22Rv1 (cell line): ENCODE measurements around the gene GTPBP2.

Experiments
- H3K27ac ChIP-seq: fragments of 450-650 bp; 2 replicates; pipeline ENCODE4 v1.5.1; 2017
- CTCF ChIP-seq: fragments of 450-650 bp; IDR thresholded peaks from 2 replicates; pipeline ENCODE4 v1.5.1; 2017; ENCODE audit warnings: mild to moderate bottlenecking
- ZFX ChIP-seq: fragments of 450-650 bp; IDR thresholded peaks from 2 replicates; pipeline ENCODE4 v1.6.1; 2017; ENCODE audit warnings: antibody characterized with exemption, borderline replicate concordance

The GTPBP2 gene

GRCh38 chr6:43579171-43579570, 49.9 kb downstream of the GTPBP2 start:
- TF ChIP-seq ZFX (no peak), CTCF (no peak)
- H3K27ac ChIP-seq: peak overlapping the region; percentile 17; the same call in 1 of the 2 replicates

GRCh38 chr6:43578748-43579147, 50.3 kb downstream of the GTPBP2 start:
- no peak for TF ChIP-seq ZFX
- peak overlapping the region; percentile 17; the same call in 1 of the 2 replicates for H3K27ac ChIP-seq

GRCh38 chr6:43575772-43576551, 53.1 kb downstream of the GTPBP2 start, which contains the start of the genes POLH and XPO5:
POLH (plus strand) TSS chr6:43576185; CDS start chr6:43582320, 6,135 bp downstream.
XPO5 (minus strand) TSS chr6:43576038; CDS start chr6:43575864, 174 bp downstream.
- TF ChIP-seq CTCF (peak; percentile 38), ZFX (no peak)
- peak within 1 kb of the TSS; percentile 94 for H3K27ac ChIP-seq

- TF ChIP-seq CTCF (no peak), ZFX (no peak)
- H3K27ac ChIP-seq: peak overlapping the region; percentile 94
These were observed 53.8 kb downstream of the GTPBP2 start for GRCh38 chr6:43575105-43575771.

- no peak overlapping the region for H3K27ac ChIP-seq
- TF ChIP-seq ZFX (no peak), CTCF (no peak)
These were observed 57.0 kb downstream of the GTPBP2 start for GRCh38 chr6:43572015-43572414.

GRCh38 chr6:43570876-43571441, 58.1 kb downstream of the GTPBP2 start:
- TF ChIP-seq ZFX (no peak), CTCF (no peak)
- no peak overlapping the region for H3K27ac ChIP-seq
